Neural cell (in vitro differentiated cells): Measurements from ENCODE around the gene KIAA0753. TPM values are rescaled to one million over a fixed set of nuclear protein-coding genes. Genes with fewer than 3 reads are reported as not detected.
"Not testable (repeated sequence)": the region's sequence is repeated elsewhere in the genome, so short reads cannot be mapped to it uniquely, and the experiment has no call there.

Experiments used
- H2AFZ ChIP-seq: fragments of 200-600, 300-800 bp; sonication (generic), shearing (Covaris generic); 2 replicates; pipeline ENCODE4 v1.6.0; 2014; ENCODE audit warnings: low read depth, mild to moderate bottlenecking, antibody characterized with exemption, low read length, moderate library complexity
- H3F3A ChIP-seq: fragments of 200-600 bp; shearing (Covaris generic); 2 replicates; pipeline ENCODE4 v1.6.1; 2016; ENCODE audit warnings: mild to moderate bottlenecking, moderate library complexity, mixed read lengths, antibody characterized with exemption, low read length; ENCODE audit not compliant: insufficient read depth, poor library complexity, severe bottlenecking
- H3K27ac ChIP-seq: fragments of 200-600, 300-800 bp; sonication (generic), shearing (Covaris generic); 2 replicates; pipeline ENCODE4 v1.5.1; 2014; ENCODE audit warnings: mild to moderate bottlenecking, low read length, moderate library complexity
- H3K27me3 ChIP-seq: fragments of 300-800, 200-600 bp; sonication (generic), shearing (Covaris generic); 2 replicates; pipeline ENCODE4 v1.6.0; 2014; ENCODE audit warnings: mild to moderate bottlenecking, low read depth, low read length, moderate library complexity; ENCODE audit not compliant: insufficient read depth
- H3K36me3 ChIP-seq: fragments of 300-800, 200-600 bp; sonication (generic), shearing (Covaris generic); 2 replicates; pipeline ENCODE4 v1.5.1; 2014; ENCODE audit warnings: mild to moderate bottlenecking, antibody characterized with exemption, low read length, moderate library complexity; ENCODE audit not compliant: insufficient read depth
- H3K4me2 ChIP-seq: fragments of 300-800, 200-600 bp; sonication (generic), shearing (Covaris generic); 2 replicates; pipeline ENCODE4 v1.6.0; 2014; ENCODE audit warnings: mild to moderate bottlenecking, low read length
- H3K4me3 ChIP-seq: fragments of 300-800, 200-600 bp; sonication (generic), shearing (Covaris generic); 2 replicates; pipeline ENCODE4 v1.5.1; 2014; ENCODE audit warnings: mild to moderate bottlenecking, low read length, moderate library complexity
- H3K79me2 ChIP-seq: fragments of 200-600 bp; shearing (Covaris generic); replicated peaks from 2 replicates; pipeline ENCODE4 v1.6.0; 2014; ENCODE audit warnings: mild to moderate bottlenecking, low read length, moderate library complexity; ENCODE audit not compliant: insufficient read depth
- H3K9ac ChIP-seq: fragments of 300-800, 200-600 bp; sonication (generic), shearing (Covaris generic); 2 replicates; pipeline ENCODE4 v1.6.1; 2016; ENCODE audit warnings: mild to moderate bottlenecking, low read length, mixed read lengths
- H3K9me2 ChIP-seq: fragments of 200-600 bp; shearing (Covaris generic); 2 replicates; pipeline ENCODE4 v1.6.1; 2016; ENCODE audit warnings: mild to moderate bottlenecking, low read length, mixed read lengths; ENCODE audit not compliant: insufficient read depth
- H3K9me3 ChIP-seq: fragments of 200-600, 300-800 bp; sonication (generic), shearing (Covaris generic); 2 replicates; pipeline ENCODE4 v1.6.1; 2016; ENCODE audit warnings: mild to moderate bottlenecking, mixed run types, low read length, moderate library complexity, mixed read lengths
- H4K20me1 ChIP-seq: fragments of 200-600 bp; shearing (Covaris generic); 2 replicates; pipeline ENCODE4 v1.6.1; 2016; ENCODE audit warnings: mild to moderate bottlenecking, mixed run types; ENCODE audit not compliant: insufficient read depth
- CTCF ChIP-seq: fragments of 450-650 bp; IDR thresholded peaks from 2 replicates; pipeline ENCODE4 v1.5.1; 2014; ENCODE audit warnings: antibody characterized with exemption, mild to moderate bottlenecking, moderate library complexity; ENCODE audit not compliant: poor library complexity, severe bottlenecking
- EP300 ChIP-seq: fragments of 450-650 bp; conservative IDR thresholded peaks from 2 replicates; pipeline ENCODE4 v1.6.1; 2014; ENCODE audit warnings: antibody characterized with exemption, mild to moderate bottlenecking, moderate library complexity; ENCODE audit not compliant: poor library complexity, severe bottlenecking
- EZH2 ChIP-seq: fragments of 200-600, 300-800 bp; shearing (Covaris generic), sonication (generic); IDR thresholded peaks from 2 replicates; pipeline ENCODE4 v1.6.1; 2014; ENCODE audit warnings: antibody characterized with exemption, low read length, borderline replicate concordance, mild to moderate bottlenecking; ENCODE audit not compliant: insufficient read depth, poor library complexity, severe bottlenecking
- MXI1 ChIP-seq: fragments of 450-650 bp; conservative IDR thresholded peaks from 2 replicates; pipeline ENCODE4 v1.6.1; 2014; ENCODE audit warnings: antibody characterized with exemption, mild to moderate bottlenecking; ENCODE audit not compliant: poor library complexity, severe bottlenecking
- POLR2AphosphoS5 ChIP-seq: IDR thresholded peaks from 2 replicates; pipeline ENCODE4 v1.6.1; 2012
- RAD21 ChIP-seq: fragments of 450-650 bp; conservative IDR thresholded peaks from 2 replicates; pipeline ENCODE4 v1.6.1; 2014; ENCODE audit warnings: antibody characterized with exemption, mild to moderate bottlenecking, moderate library complexity
- REST ChIP-seq: IDR thresholded peaks from 2 replicates; pipeline ENCODE4 v1.6.1; 2012; ENCODE audit warnings: borderline replicate concordance
- SMC3 ChIP-seq: fragments of 450-650 bp; conservative IDR thresholded peaks from 2 replicates; pipeline ENCODE4 v1.6.1; 2014; ENCODE audit warnings: antibody characterized with exemption, mild to moderate bottlenecking, moderate library complexity; ENCODE audit not compliant: poor library complexity
- TAF1 ChIP-seq: IDR thresholded peaks from 2 replicates; pipeline ENCODE4 v1.6.1; 2012; ENCODE audit warnings: low read depth
- polyA plus RNA-seq: library from polyadenylated mRNA; depleted of rRNA; stranded (reverse); fragments of >200 nt; gene quantifications from 2 replicates; pipeline ENCODE4 v1.2.3, GENCODE V29; 2014

KIAA0753 gene
- polyA plus RNA-seq, 1 donor from 2014 or later = 32.3 TPM

- Histone ChIP-seq H3K4me2 (no peak overlapping the region), H3K27me3 (no peaks in the 10 kb centered on the region), H3K27ac (no peak overlapping the region), H3K9ac (no peak overlapping the region), H2AFZ (no peak overlapping the region), H3K36me3 (no peaks in the 10 kb centered on the region), H3K9me3 (no peaks in the 10 kb centered on the region), H3K79me2 (no peaks in the 10 kb centered on the region), H4K20me1 (no peaks in the 10 kb centered on the region), H3K9me2 (no peaks in the 10 kb centered on the region), H3K4me3 (no peak overlapping the region), H3F3A (no peaks in the 10 kb centered on the region)
- TF ChIP-seq EP300 (no peak), MXI1 (no peak), REST (no peak), RAD21 (no peak), TAF1 (no peak), CTCF (no peak), SMC3 (no peak), POLR2AphosphoS5 (no peak), EZH2 (no peak)
Observed at GRCh38 chr17:6666557-6666956, 26.0 kb upstream of the KIAA0753 start.

- H3K36me3 ChIP-seq = no peaks in the 10 kb centered on the region
- H3F3A ChIP-seq = no peaks in the 10 kb centered on the region
- no peaks in the 10 kb centered on the region for H3K79me2 ChIP-seq
- no peak overlapping the region for H3K9ac ChIP-seq
- H3K9me2 ChIP-seq = no peaks in the 10 kb centered on the region
- no peak overlapping the region for H2AFZ ChIP-seq
- H4K20me1 ChIP-seq = no peaks in the 10 kb centered on the region
- H3K4me2 ChIP-seq = no peak overlapping the region
- H3K27me3 ChIP-seq = no peaks in the 10 kb centered on the region
- H3K9me3 ChIP-seq = no peaks in the 10 kb centered on the region
- H3K27ac ChIP-seq = no peak overlapping the region
- TF ChIP-seq TAF1 = no peak
- peak; percentile 87 for TF ChIP-seq RAD21
- TF ChIP-seq SMC3 = peak; percentile 86
- no peak for TF ChIP-seq EP300
- no peak for TF ChIP-seq MXI1
- no peak for TF ChIP-seq REST
- peak; percentile 92 for TF ChIP-seq CTCF
- no peak for TF ChIP-seq EZH2
- TF ChIP-seq POLR2AphosphoS5 = no peak
- H3K4me3 ChIP-seq = no peak overlapping the region
Observed at GRCh38 chr17:6666077-6666521, 25.6 kb upstream of the KIAA0753 start.

- H3K27ac ChIP-seq, H3K9ac ChIP-seq, H3K9me3 ChIP-seq, H3K4me3 ChIP-seq, H3K27me3 ChIP-seq, H2AFZ ChIP-seq, H3K9me2 ChIP-seq, H3K79me2 ChIP-seq, H3K36me3 ChIP-seq, H3K4me2 ChIP-seq, H4K20me1 ChIP-seq, H3F3A ChIP-seq: not testable (repeated sequence)
Observed at GRCh38 chr17:6663200-6663599, 22.7 kb upstream of the KIAA0753 start.
